Stimulated activated naive CD4-positive, alpha-beta T cell treated with Interleukin-2 at 50 U/mL for 16 hours (primary cell): ENCODE data around the gene ZNF675.
"Not testable (repeated sequence)": the region's sequence is repeated elsewhere in the genome, so short reads cannot be mapped to it uniquely, and the experiment has no call there.

Experiments used
- DNase-seq: peaks from one replicate; lab custom pipeline; 2025; lab: John Stamatoyannopoulos, UW

Gene ZNF675

GRCh38 chr19:23686621-23687423 is at the start of gene ZNF675:
ZNF675 (minus strand) TSS chr19:23687212; CDS start chr19:23687033, 179 bp downstream.
- peak; percentile 89 for DNase-seq

- not testable (repeated sequence) for DNase-seq
Observed at GRCh38 chr19:23730729-23731465, 43.9 kb upstream of the ZNF675 start.

- not testable (repeated sequence) for DNase-seq
Observed at GRCh38 chr19:23724161-23724560, 37.1 kb upstream of the ZNF675 start.

- no peak for DNase-seq
Observed at GRCh38 chr19:23718802-23719201, 31.8 kb upstream of the ZNF675 start.

GRCh38 chr19:23716792-23717191 is 29.8 kb upstream of the ZNF675 start:
- DNase-seq, result no peak

- no peak for DNase-seq
Observed at GRCh38 chr19:23709347-23709746, 22.3 kb upstream of the ZNF675 start.

GRCh38 chr19:23706657-23707056 is 19.6 kb upstream of the ZNF675 start:
- no peak for DNase-seq

- DNase-seq, result no peak
Observed at GRCh38 chr19:23699521-23699860, 12.5 kb upstream of the ZNF675 start.

GRCh38 chr19:23698711-23699520 is 11.9 kb upstream of the ZNF675 start:
- no peak for DNase-seq

GRCh38 chr19:23692937-23693336 is 5.9 kb upstream of the ZNF675 start:
- not testable (repeated sequence) for DNase-seq

- DNase-seq, result no peak
Observed at GRCh38 chr19:23673132-23673531, 13.9 kb downstream of the ZNF675 start.

- DNase-seq, result not testable (repeated sequence)
Observed at GRCh38 chr19:23668606-23669005, 18.4 kb downstream of the ZNF675 start.

- no peak for DNase-seq
Observed at GRCh38 chr19:23665651-23666410, 21.2 kb downstream of the ZNF675 start.

GRCh38 chr19:23649817-23650216 is 37.2 kb downstream of the ZNF675 start:
- not testable (repeated sequence) for DNase-seq
